GM12878 (cell line): ENCODE results near the gene INKA1. TPM values are rescaled to one million over a fixed set of nuclear protein-coding genes. Genes with fewer than 3 reads are reported as not detected.

Source experiments
- ATAC-seq: fragments of 200-7000 bp; cut with Tn5 transposase; 3 replicates; pipeline ENCODE4 v1.9.1; 2020; ENCODE audit warnings: mild to moderate bottlenecking, moderate library complexity
- Bru-seq: library from RNA; stranded (reverse); fragments of 400-500 nt; gene quantifications from one replicate; lab custom pipeline; 2021; lab: Mats Ljungman, UMichigan
- BruChase-seq, 2 experiments: library from RNA; stranded (reverse); fragments of 400-500 nt; gene quantifications; one replicate each; lab custom pipeline; 2021; lab: Mats Ljungman, UMichigan
- BruUV-seq: library from RNA; stranded (reverse); fragments of 400-500 nt; replicated peaks from 2 replicates; lab custom pipeline; 2021; lab: Mats Ljungman, UMichigan
- CTCF ChIA-PET: fragments of 300-600 bp; sonication (Branson Sonifier 250); formaldehyde crosslinking; extraction: SDS; loops from one replicate; lab custom pipeline; 2021; ENCODE audit warnings: inconsistent platforms; lab: Yijun Ruan, JAX
- POLR2A ChIA-PET: fragments of 350-600 bp; formaldehyde crosslinking; extraction: SDS; loops from one replicate; lab custom pipeline; 2021; ENCODE audit warnings: inconsistent platforms; lab: Charles Lee
- RAD21 ChIA-PET: fragments of 300-600 bp; sonication (Branson Sonifier 250); formaldehyde crosslinking; loops from one replicate; lab custom pipeline; 2023; ENCODE audit warnings: antibody characterized with exemption; ENCODE audit not compliant: unreplicated experiment; lab: Charles Lee
- SMC1A ChIA-PET: fragments of 300-600 bp; sonication (Branson Sonifier 250); formaldehyde crosslinking; loops from one replicate; lab custom pipeline; 2023; ENCODE audit not compliant: unreplicated experiment, uncharacterized antibody; lab: Charles Lee
- DNase-seq: peaks from one replicate; pipeline ENCODE4 v3.0.0-alpha.2; 2011; ENCODE audit warnings: low read depth, low spot score
- FAIRE-seq: peaks from 3 replicates; lab custom pipeline; 2011; peaks lifted over from hg19 to GRCh38; lab: Jason Lieb, UNC
- H2AFZ ChIP-seq: 2 replicates; pipeline ENCODE4 v1.6.0; 2011; ENCODE audit warnings: low read depth, low read length, control low read depth; ENCODE audit not compliant: control insufficient read depth
- H3K27ac ChIP-seq: 2 replicates; pipeline ENCODE4 v1.5.1; 2011; ENCODE audit warnings: control low read depth; ENCODE audit not compliant: control insufficient read depth, insufficient read depth
- H3K27me3 ChIP-seq, 2 experiments: replicated peaks in 1 of 2; 2 replicates each; pipeline versions ENCODE4 v1.6.0 to v1.6.1; 2011; ENCODE audit warnings: low read length in 1 of 2; ENCODE audit not compliant: control insufficient read depth in 2 of 2, insufficient read depth in 2 of 2
- H3K36me3 ChIP-seq, 2 experiments: 2 replicates each; pipeline ENCODE4 v1.5.1; 2011; ENCODE audit warnings: low read length in 1 of 2; ENCODE audit not compliant: control insufficient read depth in 2 of 2, insufficient read depth in 2 of 2
- H3K4me1 ChIP-seq: 2 replicates; pipeline ENCODE4 v1.6.1; 2011; ENCODE audit warnings: mild to moderate bottlenecking, low read length, moderate library complexity, mixed read lengths; ENCODE audit not compliant: control insufficient read depth, insufficient read depth
- H3K4me2 ChIP-seq: 2 replicates; pipeline ENCODE4 v1.6.0; 2011; ENCODE audit warnings: control low read depth; ENCODE audit not compliant: control insufficient read depth, insufficient read depth
- H3K4me3 ChIP-seq: fragments of 200-600 bp; sonication (generic); 2 replicates; pipeline ENCODE4 v1.5.1; 2016
- H3K79me2 ChIP-seq: 2 replicates; pipeline ENCODE4 v1.6.0; 2011; ENCODE audit warnings: low read length; ENCODE audit not compliant: control insufficient read depth, insufficient read depth
- H3K9ac ChIP-seq: 2 replicates; pipeline ENCODE4 v1.8.0; 2011; ENCODE audit warnings: low read length, control low read depth, mixed read lengths; ENCODE audit not compliant: control insufficient read depth, insufficient read depth
- H3K9me3 ChIP-seq: replicated peaks from 3 replicates; pipeline ENCODE4 v1.5.1; 2011; ENCODE audit warnings: mild to moderate bottlenecking, low read length; ENCODE audit not compliant: control insufficient read depth, insufficient read depth
- H4K20me1 ChIP-seq: 2 replicates; pipeline ENCODE4 v1.6.0; 2011; ENCODE audit not compliant: control insufficient read depth, insufficient read depth
- CREB1 ChIP-seq: IDR thresholded peaks from 2 replicates; pipeline ENCODE4 v1.6.1; 2012; ENCODE audit warnings: low read depth, mild to moderate bottlenecking, inconsistent platforms
- KLF5 ChIP-seq: fragments of 450-650 bp; IDR thresholded peaks from 2 replicates; pipeline ENCODE4 v1.6.1; 2014; ENCODE audit warnings: mild to moderate bottlenecking; ENCODE audit not compliant: partially characterized antibody
- SP1 ChIP-seq: IDR thresholded peaks from one replicate; pipeline ENCODE4 v1.6.1; 2011; ENCODE audit warnings: low read depth, low read length
- TBL1XR1 ChIP-seq: IDR thresholded peaks from 2 replicates; pipeline ENCODE4 v1.6.1; 2012; ENCODE audit warnings: low read depth, low read length, improper control_type of control experiment
- ZNF207 ChIP-seq: fragments of 450-650 bp; IDR thresholded peaks from 2 replicates; pipeline ENCODE4 v1.6.1; 2014; ENCODE audit warnings: antibody characterized with exemption, mild to moderate bottlenecking, borderline replicate concordance
- WGBS: methylation state at CpG from one replicate; pipeline ENCODE4 v1.1.6; 2016; ENCODE audit warnings: low lambda C conversion rate; ENCODE audit not compliant: insufficient replicate concordance, insufficient coverage; ENCODE audit errors: missing lambda C conversion rate; 5-methylcytosine and 5-hydroxymethylcytosine counted together
- in situ Hi-C: fragments of 300-500 bp; cut with MboI; formaldehyde crosslinking; loops from 9 replicates; pipeline ENCODE4 v1.14.3; 2018; ENCODE audit warnings: mixed read lengths
- intact Hi-C: fragments of 100-400 bp; cut with micrococcal nuclease; formaldehyde crosslinking; loops from one replicate; pipeline ENCODE4 v1.14.2; 2022; ENCODE audit not compliant: unreplicated experiment
- long read RNA-seq, 2 experiments: library from polyadenylated mRNA; unstranded; transcript quantifications; one replicate each; pipeline ENCODE4 v2.0.0, GENCODE V29; 2019 to 2020
- polyA minus RNA-seq, 3 experiments: library from RNA; depleted of rRNA, polyadenylated mRNA; stranded (reverse); fragments of >200 nt; gene quantifications; 2 replicates each; pipeline ENCODE4 v1.2.3, GENCODE V29; 2011
- polyA plus RNA-seq, 11 experiments: library from polyadenylated mRNA; depleted of rRNA in 4 of 11; unstranded in 6 of 11; stranded (reverse) in 5 of 11; fragments of >200 nt; fragmentation: Nextera tagmentation in 4 of 11; fragmentation: Illumina TruSeq in 1 of 11; extraction: Ambion mirVana in 4 of 11; extraction: Trizol in 1 of 11; gene quantifications; 1 replicate in 1 of 11; 2 replicates in 10 of 11; pipeline versions ENCODE4 v1.2.1 to v1.2.3, GENCODE V29; 2011 to 2016; ENCODE audit warnings: inconsistent platforms in 2 of 11, missing spikeins in 2 of 11, low read depth in 1 of 11
- total RNA-seq, 4 experiments: library from RNA; depleted of rRNA in 3 of 4; stranded (reverse); fragments of >200 nt in 3 of 4; fragmentation: Illumina TruSeq in 1 of 4; extraction: Trizol in 1 of 4; gene quantifications; 2 replicates each; pipeline versions ENCODE4 v1.2.1 to v1.2.3, GENCODE V29; 2013 to 2021
- TF ChIP-seq, protein P1 (sequence below), 3 experiments: IDR thresholded peaks in 2 of 3; conservative IDR thresholded peaks in 1 of 3; 2 replicates each; pipeline ENCODE4 v1.5.1; 2011; ENCODE audit warnings: low read depth in 3 of 3, low read length in 3 of 3, mild to moderate bottlenecking in 3 of 3, control low read depth in 2 of 3, moderate library complexity in 2 of 3, inconsistent platforms in 1 of 3, mixed read lengths in 1 of 3; ENCODE audit not compliant: control insufficient read depth in 2 of 3, insufficient read depth in 1 of 3; ENCODE audit errors: extremely low read depth in 1 of 3
- TF ChIP-seq, protein P2 (sequence below): fragments of 450-650 bp; IDR thresholded peaks from 2 replicates; pipeline ENCODE4 v1.6.1; 2017; ENCODE audit warnings: mild to moderate bottlenecking, moderate library complexity
- TF ChIP-seq, protein P3 (sequence below): fragments of 450-650 bp; conservative IDR thresholded peaks from 2 replicates; pipeline ENCODE4 v1.6.1; 2017; ENCODE audit warnings: mild to moderate bottlenecking, moderate library complexity

Gene INKA1
- total RNA-seq (2013; cell fraction: nucleolus; rRNA removed) = 6.4 and 6.9 TPM in 2 replicates
- total RNA-seq (2014; rRNA removed) (9.3 and 11.9 TPM in 2 replicates), total RNA-seq (2014; rRNA removed; fragmentation: Illumina TruSeq; extraction: Trizol) (3.8 and 4.2 TPM in 2 replicates), total RNA-seq (2021) (6.0 and 9.2 TPM in 2 replicates), polyA plus RNA-seq (2011; rRNA removed) (0.94 and 1.6 TPM in 2 replicates), polyA plus RNA-seq (2014; fragmentation: Illumina TruSeq; extraction: Trizol) (2.1 TPM in 1 of 2 replicates, not detected in the other), polyA plus RNA-seq (2014; fragmentation: Nextera tagmentation; extraction: Ambion mirVana) (1 to 10 TPM in 1 of 2 experiments, under 1 TPM in 1; 0.32 to 1.4 TPM), polyA plus RNA-seq (2014; rRNA removed) (10.2 and 10.5 TPM in 2 replicates), polyA plus RNA-seq (2016; fragmentation: Nextera tagmentation; extraction: Ambion mirVana) (1 to 10 TPM; 9.0 to 9.9 TPM), polyA minus RNA-seq (2011; rRNA and poly(A)+ RNA removed) (1.8 and 4.4 TPM in 2 replicates), Bru-seq, nascent RNA (percentile 48 among the genes with signal in this experiment), BruChase-seq, experiment 1, labeled RNA remaining after a 6-hour chase (percentile 21 among the genes with signal in this experiment), BruChase-seq, experiment 2, labeled RNA remaining after a 2-hour chase (percentile 27 among the genes with signal in this experiment)
- polyA plus RNA-seq (2011; ENCODE audit: low read depth) = 0.92 TPM
- 2.7 and 4.6 TPM in 2 replicates for polyA plus RNA-seq (2011; cell fraction: cytosol; rRNA removed)
- 2.7 and 3.3 TPM in 2 replicates for polyA plus RNA-seq (2011; cell fraction: nucleus; rRNA removed)
- polyA plus RNA-seq (2012) = 1.9 and 2.3 TPM in 2 replicates
- 2.1 TPM in 1 of 2 replicates, not detected in the other for polyA minus RNA-seq (2011; cell fraction: cytosol; rRNA and poly(A)+ RNA removed)
- 4.0 and 7.8 TPM in 2 replicates for polyA minus RNA-seq (2011; cell fraction: nucleus; rRNA and poly(A)+ RNA removed)
- long read RNA-seq, experiment 1, partial matches to known transcripts = 0 of 3 reads
- long read RNA-seq, experiment 1, other reads (novel, unspliced or antisense) = 0 of 3 reads
- long read RNA-seq, experiment 2 = 0 reads

DNA sequence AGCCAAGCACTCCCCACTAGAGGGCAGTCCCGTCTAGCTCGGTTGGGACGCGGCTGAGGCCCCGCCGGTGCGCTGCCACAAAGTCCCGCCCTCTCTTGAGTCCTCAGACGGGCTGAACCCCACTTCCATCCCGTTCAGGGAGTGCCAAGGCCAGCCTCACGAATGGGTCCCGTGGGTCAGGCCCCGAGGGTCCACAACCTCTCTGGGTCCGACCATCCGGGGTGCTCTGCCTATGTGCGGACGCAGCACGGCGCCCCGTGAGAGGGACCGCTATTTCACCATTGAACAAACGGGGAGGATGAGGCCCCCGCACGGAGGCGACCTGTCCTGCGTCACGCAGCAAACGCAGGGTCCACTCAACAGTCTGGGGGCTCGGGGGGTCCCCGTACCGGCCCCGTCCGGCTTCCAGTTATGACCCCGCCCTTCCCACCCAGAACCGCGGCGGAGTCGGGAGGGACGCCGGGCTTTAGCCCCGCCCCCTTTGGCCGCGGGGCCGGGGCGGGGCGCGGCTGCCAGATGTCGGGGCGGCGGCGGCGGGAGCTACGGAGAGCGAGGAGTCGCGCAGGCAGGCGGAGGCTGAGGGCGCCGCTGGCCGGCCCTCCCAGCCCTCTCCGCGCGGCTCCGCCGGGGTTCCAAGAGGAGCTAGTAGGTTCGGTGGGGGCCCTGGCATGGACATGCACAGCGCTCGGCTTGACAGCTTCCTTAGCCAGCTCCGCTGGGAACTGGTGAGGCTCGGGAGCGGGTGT lies at the start of gene INKA1:
TSS of gene INKA1 (plus strand) at position 543 of the 746 bp plus-strand sequence. CDS start at position 675, 132 bp downstream.
- Histone ChIP-seq H3K9me3 (no peaks in the 10 kb centered on the region), H3K9ac (peak within 1 kb of the TSS; percentile 75), H3K79me2 (no peaks in the 10 kb centered on the region; the same call in 1 of the 2 replicates), H3K36me3 (no peaks in the 10 kb centered on the region), H2AFZ (peak within 1 kb of the TSS; percentile 97), H3K27ac (peak within 1 kb of the TSS; percentile 37; the same call in 1 of the 2 replicates), H3K4me2 (peak within 1 kb of the TSS; percentile 94), H3K4me3 (peak within 1 kb of the TSS; percentile 98), H4K20me1 (no peaks in the 10 kb centered on the region), H3K4me1 (peaks cover 39% of the 10 kb centered on the region), H3K27me3 (no peaks in the 10 kb centered on the region; a peak in 1 of 4 replicates)
- 1% methylated on average over 38 of the region's 71 CpGs for WGBS
- no TSS peak for BruUV-seq
- in situ Hi-C loops (loop anchor here (5.0 kb wide), 1 partner anchor 104 kb away; no protein-coding TSS in a partner anchor), intact Hi-C loops (loop anchor here (1.0 to 2.0 kb wide), 2 partner anchors 36 to 104 kb away; no protein-coding TSS in a partner anchor)
- ChIA-PET CTCF (interaction anchor here (0.8 to 12.0 kb wide), 18 partner anchors 14 to 263 kb away, joined by 3 to 327 read pairs (median 6); partner anchors contain the start of genes IP6K1, MST1R, TRAIP and UBA7), SMC1A (interaction anchor here (1.1 to 9.4 kb wide), 9 partner anchors 11 to 127 kb away, joined by 3 to 146 read pairs (median 6); partner anchors contain the start of genes MON1A and UBA7), POLR2A (interaction anchor here (0.5 to 2.7 kb wide), 12 partner anchors 8 to 144 kb away, joined by 3 to 21 read pairs (median 5); partner anchors contain the start of genes IP6K1 and UBA7), RAD21 (interaction anchor here (0.6 to 8.0 kb wide), 27 partner anchors 10 to 796 kb away, joined by 3 to 182 read pairs (median 4); partner anchors contain the start of genes AMIGO3, IP6K1, MON1A and MST1R)
- FAIRE-seq (peak; percentile 75), ATAC-seq (peak; percentile 81), DNase-seq (no peak)
- no peak for TF ChIP-seq KLF5
- TF ChIP-seq, protein P1, sequence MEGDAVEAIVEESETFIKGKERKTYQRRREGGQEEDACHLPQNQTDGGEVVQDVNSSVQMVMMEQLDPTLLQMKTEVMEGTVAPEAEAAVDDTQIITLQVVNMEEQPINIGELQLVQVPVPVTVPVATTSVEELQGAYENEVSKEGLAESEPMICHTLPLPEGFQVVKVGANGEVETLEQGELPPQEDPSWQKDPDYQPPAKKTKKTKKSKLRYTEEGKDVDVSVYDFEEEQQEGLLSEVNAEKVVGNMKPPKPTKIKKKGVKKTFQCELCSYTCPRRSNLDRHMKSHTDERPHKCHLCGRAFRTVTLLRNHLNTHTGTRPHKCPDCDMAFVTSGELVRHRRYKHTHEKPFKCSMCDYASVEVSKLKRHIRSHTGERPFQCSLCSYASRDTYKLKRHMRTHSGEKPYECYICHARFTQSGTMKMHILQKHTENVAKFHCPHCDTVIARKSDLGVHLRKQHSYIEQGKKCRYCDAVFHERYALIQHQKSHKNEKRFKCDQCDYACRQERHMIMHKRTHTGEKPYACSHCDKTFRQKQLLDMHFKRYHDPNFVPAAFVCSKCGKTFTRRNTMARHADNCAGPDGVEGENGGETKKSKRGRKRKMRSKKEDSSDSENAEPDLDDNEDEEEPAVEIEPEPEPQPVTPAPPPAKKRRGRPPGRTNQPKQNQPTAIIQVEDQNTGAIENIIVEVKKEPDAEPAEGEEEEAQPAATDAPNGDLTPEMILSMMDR (IDR thresholded peaks at IDR 0.05 in 2 of 3, conservative IDR thresholded peaks at IDR 0.05 in 1 of 3; ENCODE audit: control insufficient read depth in 2 of 3, extremely low read depth in 1 of 3, insufficient read depth in 1 of 3, low read depth in 3 of 3, low read length in 3 of 3) = peak; percentile 88 to 97 (median 93); a peak in 5 of 6 replicates
- peak; percentile 44; the same call in 1 of the 2 replicates for TF ChIP-seq ZNF207
- TF ChIP-seq, protein P2, sequence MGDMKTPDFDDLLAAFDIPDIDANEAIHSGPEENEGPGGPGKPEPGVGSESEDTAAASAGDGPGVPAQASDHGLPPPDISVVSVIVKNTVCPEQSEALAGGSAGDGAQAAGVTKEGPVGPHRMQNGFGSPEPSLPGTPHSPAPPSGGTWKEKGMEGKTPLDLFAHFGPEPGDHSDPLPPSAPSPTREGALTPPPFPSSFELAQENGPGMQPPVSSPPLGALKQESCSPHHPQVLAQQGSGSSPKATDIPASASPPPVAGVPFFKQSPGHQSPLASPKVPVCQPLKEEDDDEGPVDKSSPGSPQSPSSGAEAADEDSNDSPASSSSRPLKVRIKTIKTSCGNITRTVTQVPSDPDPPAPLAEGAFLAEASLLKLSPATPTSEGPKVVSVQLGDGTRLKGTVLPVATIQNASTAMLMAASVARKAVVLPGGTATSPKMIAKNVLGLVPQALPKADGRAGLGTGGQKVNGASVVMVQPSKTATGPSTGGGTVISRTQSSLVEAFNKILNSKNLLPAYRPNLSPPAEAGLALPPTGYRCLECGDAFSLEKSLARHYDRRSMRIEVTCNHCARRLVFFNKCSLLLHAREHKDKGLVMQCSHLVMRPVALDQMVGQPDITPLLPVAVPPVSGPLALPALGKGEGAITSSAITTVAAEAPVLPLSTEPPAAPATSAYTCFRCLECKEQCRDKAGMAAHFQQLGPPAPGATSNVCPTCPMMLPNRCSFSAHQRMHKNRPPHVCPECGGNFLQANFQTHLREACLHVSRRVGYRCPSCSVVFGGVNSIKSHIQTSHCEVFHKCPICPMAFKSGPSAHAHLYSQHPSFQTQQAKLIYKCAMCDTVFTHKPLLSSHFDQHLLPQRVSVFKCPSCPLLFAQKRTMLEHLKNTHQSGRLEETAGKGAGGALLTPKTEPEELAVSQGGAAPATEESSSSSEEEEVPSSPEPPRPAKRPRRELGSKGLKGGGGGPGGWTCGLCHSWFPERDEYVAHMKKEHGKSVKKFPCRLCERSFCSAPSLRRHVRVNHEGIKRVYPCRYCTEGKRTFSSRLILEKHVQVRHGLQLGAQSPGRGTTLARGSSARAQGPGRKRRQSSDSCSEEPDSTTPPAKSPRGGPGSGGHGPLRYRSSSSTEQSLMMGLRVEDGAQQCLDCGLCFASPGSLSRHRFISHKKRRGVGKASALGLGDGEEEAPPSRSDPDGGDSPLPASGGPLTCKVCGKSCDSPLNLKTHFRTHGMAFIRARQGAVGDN = 0 out of 2 replicates have a peak, but pooled peaks have one; percentile 28
- TF ChIP-seq, protein P3, sequence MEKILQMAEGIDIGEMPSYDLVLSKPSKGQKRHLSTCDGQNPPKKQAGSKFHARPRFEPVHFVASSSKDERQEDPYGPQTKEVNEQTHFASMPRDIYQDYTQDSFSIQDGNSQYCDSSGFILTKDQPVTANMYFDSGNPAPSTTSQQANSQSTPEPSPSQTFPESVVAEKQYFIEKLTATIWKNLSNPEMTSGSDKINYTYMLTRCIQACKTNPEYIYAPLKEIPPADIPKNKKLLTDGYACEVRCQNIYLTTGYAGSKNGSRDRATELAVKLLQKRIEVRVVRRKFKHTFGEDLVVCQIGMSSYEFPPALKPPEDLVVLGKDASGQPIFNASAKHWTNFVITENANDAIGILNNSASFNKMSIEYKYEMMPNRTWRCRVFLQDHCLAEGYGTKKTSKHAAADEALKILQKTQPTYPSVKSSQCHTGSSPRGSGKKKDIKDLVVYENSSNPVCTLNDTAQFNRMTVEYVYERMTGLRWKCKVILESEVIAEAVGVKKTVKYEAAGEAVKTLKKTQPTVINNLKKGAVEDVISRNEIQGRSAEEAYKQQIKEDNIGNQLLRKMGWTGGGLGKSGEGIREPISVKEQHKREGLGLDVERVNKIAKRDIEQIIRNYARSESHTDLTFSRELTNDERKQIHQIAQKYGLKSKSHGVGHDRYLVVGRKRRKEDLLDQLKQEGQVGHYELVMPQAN = peak; percentile 57
- no peak for TF ChIP-seq CREB1
- peak; percentile 10 for TF ChIP-seq SP1
- TF ChIP-seq TBL1XR1 = 0 out of 2 replicates have a peak, but pooled peaks have one; percentile 35
